ENCODE measurements around the gene RAB21.

The RAB21 gene

GRCh38 chr12:71780237-71780822 is 25.7 kb downstream of the RAB21 start:
- no peak for DNase-seq (ENCODE audit: low spot score)
- Histone ChIP-seq H3K27ac (no peak overlapping the region), H3K4me3 (no peak overlapping the region)
- peak; percentile 35 for TF ChIP-seq CTCF (IDR thresholded peaks at IDR 0.05)

GRCh38 chr12:71782017-71782416 is 27.4 kb downstream of the RAB21 start:
- H3K27ac ChIP-seq, result no peak overlapping the region
- no peak overlapping the region for H3K4me3 ChIP-seq
- no peak for DNase-seq (ENCODE audit: low spot score)
- TF ChIP-seq CTCF (IDR thresholded peaks at IDR 0.05), result no peak

GRCh38 chr12:71786829-71787228 is 32.2 kb downstream of the RAB21 start:
- no peak overlapping the region for H3K27ac ChIP-seq
- no peak overlapping the region for H3K4me3 ChIP-seq
- DNase-seq (ENCODE audit: low spot score), result no peak
- TF ChIP-seq CTCF (IDR thresholded peaks at IDR 0.05), result no peak

- DNase-seq (ENCODE audit: low spot score), result no peak
- Histone ChIP-seq H3K4me3 (no peak overlapping the region), H3K27ac (no peak overlapping the region)
- no peak for TF ChIP-seq CTCF (IDR thresholded peaks at IDR 0.05)
These were observed 32.9 kb downstream of the RAB21 start for GRCh38 chr12:71787580-71787979.

GRCh38 chr12:71790331-71790730 is 35.7 kb downstream of the RAB21 start:
- DNase-seq (ENCODE audit: low spot score), result no peak
- Histone ChIP-seq H3K27ac (no peak overlapping the region), H3K4me3 (no peak overlapping the region)
- no peak for TF ChIP-seq CTCF (IDR thresholded peaks at IDR 0.05)

GRCh38 chr12:71791473-71792150 is 36.9 kb downstream of the RAB21 start:
- no peak overlapping the region for H3K27ac ChIP-seq
- no peak for DNase-seq (ENCODE audit: low spot score)
- no peak for TF ChIP-seq CTCF (IDR thresholded peaks at IDR 0.05)
- H3K4me3 ChIP-seq, result no peak overlapping the region

GRCh38 chr12:71792599-71792998 is 37.9 kb downstream of the RAB21 start:
- Histone ChIP-seq H3K4me3 (no peak overlapping the region), H3K27ac (no peak overlapping the region)
- DNase-seq (ENCODE audit: low spot score), result no peak
- no peak for TF ChIP-seq CTCF (IDR thresholded peaks at IDR 0.05)
